Measurements from ENCODE around the gene TNNC2.
"Not testable (repeated sequence)": the region's sequence is repeated elsewhere in the genome, so short reads cannot be mapped to it uniquely, and the experiment has no call there.

TNNC2 gene

GRCh38 chr20:45827030-45827652, at the start of gene TNNC2:
Gene TNNC2, minus strand, starts transcription at chr20:45827312. Its CDS starts 64 bp downstream, at chr20:45827248.
- DNase-seq (ENCODE audit: low spot score): no peak

DNA sequence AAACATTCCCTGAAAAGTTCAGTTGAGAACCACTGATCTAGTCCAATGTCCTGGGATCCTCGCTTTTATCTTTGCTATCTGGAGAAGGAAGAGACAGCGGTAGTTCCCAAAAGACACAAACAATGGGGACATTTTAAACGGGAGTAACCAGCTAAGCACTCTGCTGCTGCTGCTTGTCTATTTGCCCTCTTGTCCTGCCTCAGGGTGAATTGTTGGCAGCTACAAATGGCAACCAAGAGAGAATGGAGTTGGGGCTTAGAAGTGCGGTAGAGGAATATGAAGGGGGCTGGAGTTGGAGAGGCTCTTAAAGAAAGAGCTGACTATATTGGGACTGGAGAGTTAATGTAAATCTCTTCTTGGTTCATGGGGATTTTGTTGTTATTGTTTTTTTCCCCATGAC, 47.5 kb upstream of the TNNC2 start:
- DNase-seq (ENCODE audit: low spot score): peak; percentile 54

GRCh38 chr20:45874104-45874481, 47.0 kb upstream of the TNNC2 start:
- not testable (repeated sequence) for DNase-seq (ENCODE audit: low spot score)

DNA sequence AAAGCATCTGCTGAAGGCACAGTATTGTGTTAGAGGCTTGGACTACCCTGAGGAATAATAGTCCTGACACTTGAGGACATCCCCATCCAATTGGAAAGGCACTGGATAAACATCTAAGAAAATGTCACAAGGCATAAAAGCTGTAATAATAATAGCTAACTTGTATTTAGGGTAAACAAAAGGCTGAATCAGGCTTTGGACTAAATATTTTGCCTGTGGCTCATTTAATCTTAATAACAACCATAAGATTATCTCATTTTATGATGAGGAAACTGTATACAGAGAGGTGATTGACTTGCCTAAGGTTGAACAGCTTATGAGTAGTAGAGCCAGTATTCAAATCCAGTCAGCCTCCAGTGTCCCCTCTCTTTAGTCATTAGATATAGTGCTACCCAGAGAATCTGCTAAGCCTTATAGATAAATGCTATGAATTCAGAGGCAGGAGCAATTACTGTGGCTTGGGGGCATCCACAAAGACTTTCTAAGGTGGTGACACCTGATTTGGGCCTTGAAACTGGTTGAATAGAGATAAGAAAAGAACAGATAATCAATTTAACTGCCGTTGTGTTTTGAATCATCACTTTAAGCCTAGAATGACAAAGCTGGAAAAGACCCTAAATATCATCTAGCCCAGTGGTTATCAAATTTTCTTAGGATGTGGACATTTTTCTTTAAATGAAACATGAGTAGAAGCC, 46.4 kb upstream of the TNNC2 start:
- DNase-seq (ENCODE audit: low spot score): no peak

GRCh38 chr20:45872626-45873025, 45.5 kb upstream of the TNNC2 start:
- no peak for DNase-seq (ENCODE audit: low spot score)

DNA sequence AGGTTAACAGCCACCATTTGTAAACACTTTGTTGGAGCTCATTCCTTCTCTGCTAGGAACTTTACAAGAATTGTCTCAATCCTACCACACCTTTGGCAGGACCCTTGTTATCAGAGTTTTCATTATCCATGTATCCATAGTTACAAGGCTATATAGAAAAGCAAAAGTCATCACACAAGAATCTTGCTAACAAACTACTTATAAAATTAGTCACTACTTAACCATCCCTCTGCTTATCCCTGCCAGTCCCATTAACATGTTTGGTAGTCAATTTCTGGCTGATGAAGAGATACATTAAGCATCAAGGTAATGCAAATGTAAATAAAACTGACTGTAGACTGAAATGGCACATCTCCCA, 40.7 kb upstream of the TNNC2 start:
- no peak for DNase-seq (ENCODE audit: low spot score)

- no peak for DNase-seq (ENCODE audit: low spot score)
These were observed 40.2 kb upstream of the TNNC2 start for GRCh38 chr20:45867136-45867818.

DNA sequence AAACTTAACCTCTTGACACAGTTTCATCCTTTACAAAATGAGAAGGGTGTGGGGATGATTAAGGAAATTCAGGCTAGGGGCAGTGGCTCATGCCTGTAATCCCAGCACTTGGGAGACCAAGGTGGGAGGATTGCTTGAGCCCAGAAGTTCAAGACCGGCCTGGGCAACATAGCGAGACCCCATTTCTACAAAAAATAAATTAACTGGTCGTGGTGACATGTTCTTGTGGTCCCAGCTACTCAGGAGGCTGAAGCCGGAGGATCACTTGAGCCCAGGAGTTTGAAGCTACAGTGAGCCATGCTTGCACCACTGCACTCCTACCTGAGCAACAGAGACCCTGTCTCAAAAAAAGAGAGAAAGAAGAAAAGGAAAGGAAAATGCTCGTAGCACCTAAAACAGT, 39.3 kb upstream of the TNNC2 start:
- DNase-seq (ENCODE audit: low spot score): no peak

DNA sequence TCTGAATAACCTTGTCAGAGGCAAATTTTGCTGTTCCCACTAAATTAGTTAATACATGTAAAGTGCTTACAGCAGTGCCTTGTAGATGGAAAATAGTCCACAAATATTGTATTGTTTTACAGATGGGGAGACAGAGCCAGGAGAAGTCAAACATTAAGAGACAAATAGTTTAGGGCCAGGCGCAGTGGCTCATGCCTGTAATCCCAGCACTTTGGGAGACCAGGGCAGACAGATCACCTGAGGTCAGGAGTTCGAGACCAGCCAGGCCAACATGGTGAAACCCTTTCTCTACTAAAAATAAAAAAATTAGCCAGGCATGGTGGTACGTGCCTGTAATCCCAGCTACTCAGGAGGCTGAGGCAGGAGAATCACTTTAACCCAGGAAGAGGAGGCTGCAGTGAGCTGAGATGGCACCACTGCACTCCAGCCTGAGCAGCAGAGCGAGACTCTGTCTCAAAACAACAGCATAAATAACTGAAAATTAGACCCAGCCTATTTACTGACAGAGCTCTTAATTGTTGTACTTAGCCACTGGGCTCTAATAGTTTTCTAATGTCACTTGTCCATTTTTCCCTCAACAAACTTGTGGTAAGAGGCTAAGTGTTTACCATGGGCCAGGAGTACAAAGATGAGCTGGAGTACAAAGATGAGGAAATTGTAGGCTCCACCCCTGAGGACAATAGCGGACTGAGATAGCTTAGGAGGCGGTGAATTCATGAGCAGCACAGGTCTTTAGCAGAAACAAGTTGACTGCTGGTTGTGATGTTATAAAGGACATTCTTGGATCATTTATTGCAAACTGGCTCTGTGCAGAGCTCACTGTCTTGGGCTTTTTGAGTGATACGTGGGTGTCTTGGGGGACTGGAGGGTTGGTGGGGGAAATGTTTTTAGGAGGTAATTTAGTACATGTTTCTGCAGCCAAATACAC, 36.7 kb upstream of the TNNC2 start:
- DNase-seq (ENCODE audit: low spot score): no peak

DNA sequence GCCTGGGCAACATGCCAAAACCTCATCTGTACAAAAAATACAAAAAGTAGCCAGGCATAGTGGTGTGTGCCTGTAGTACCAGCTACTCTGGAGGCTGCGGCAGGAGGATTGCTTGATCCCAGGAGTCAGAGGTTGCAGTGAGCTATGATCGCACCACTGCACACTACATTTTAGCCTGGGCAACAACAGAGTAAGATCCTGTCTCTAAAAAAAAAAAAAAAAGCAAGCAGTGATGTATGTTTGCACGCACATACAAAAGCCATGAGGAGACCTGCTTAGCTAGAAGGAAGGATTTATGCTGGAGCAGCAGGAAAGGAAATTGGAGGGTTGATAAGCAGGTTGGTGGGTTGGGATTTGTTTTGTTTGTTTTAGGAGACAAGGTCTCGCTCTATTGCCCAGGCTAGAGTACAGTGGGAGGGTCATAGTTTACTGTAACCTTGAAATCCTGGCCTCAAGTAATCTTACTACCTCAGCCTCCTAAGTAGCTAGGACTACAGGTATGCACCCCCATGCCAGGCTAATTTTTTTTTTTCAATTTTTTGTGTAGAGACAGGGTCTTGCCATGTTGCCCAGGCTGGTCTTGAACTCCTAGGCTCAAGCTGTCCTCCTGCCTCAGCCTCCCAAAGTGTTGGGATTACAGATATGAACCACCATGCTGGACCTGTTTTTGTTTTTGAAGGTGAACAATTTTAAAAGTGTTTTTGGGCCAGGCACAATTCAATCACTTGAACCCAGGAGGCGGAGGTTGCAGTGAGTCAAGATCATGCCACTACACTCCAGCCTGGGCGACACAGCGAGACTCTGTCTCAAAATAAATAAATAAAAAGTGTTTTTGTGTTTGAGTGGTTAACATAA, 34.3 kb upstream of the TNNC2 start:
- no peak for DNase-seq (ENCODE audit: low spot score)

DNA sequence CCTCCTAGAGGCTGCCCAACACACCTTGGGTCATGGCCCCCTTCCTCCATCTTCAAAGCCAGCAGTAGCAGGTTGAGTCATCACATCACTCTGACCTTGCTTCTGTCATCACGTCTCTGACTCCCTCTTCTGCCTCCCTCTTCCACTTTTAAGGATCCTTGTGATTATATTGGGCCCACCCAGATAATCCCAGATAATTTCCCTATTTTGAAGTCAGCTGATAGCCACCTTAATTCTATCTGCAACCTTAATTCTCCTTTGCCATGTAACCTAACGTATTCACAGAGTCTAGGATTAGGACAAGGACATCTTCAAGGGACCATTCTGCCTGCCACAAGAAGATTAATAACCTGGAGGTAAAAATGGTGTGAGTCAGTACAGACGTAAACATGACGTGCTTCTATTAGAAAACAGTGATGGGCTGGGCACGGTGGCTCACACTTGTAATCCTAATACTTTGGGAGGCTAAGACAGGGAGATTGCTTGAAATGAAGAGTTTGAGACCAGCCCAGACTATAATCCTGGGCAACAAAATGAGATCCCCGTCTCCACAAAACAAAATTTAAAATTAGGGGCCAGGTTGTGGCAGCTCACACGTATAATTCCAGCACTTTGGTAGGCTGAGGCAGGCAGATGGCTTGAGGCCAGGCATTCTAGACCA, 33.6 kb upstream of the TNNC2 start:
- no peak for DNase-seq (ENCODE audit: low spot score)

DNA sequence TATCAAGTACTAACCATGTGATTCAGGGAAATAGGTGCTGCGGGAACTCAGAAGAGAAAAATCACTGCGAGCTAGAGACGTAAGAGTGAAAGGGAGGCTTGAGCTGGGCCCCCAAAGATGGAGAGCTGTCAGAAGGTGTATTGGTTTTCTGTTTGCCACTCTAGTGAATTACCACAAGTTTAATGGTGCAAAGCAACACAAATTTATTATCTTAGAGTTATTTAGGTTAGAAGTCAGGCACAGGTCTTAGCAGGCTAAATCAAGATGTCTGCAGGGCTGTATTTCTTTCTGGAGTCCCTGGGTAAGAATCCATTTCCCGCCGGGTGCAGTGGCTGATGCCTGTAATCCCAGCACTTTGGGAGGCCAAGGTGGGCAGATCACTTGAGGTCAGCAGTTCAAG, 32.8 kb upstream of the TNNC2 start:
- no peak for DNase-seq (ENCODE audit: low spot score)

- peak; percentile 51 for DNase-seq (ENCODE audit: low spot score)
These were observed 30.7 kb upstream of the TNNC2 start for GRCh38 chr20:45857882-45858216.

GRCh38 chr20:45857114-45857881, 30.2 kb upstream of the TNNC2 start, which contains the start of the genes ACOT8 and ZSWIM3:
Gene ACOT8, minus strand, starts transcription at chr20:45857392. Its CDS starts 77 bp downstream, at chr20:45857315.
Gene ZSWIM3, plus strand, starts transcription at chr20:45857614. Its CDS starts 212 bp downstream, at chr20:45857826.
- peak; percentile 100 for DNase-seq (ENCODE audit: low spot score)

GRCh38 chr20:45853484-45853883, 26.4 kb upstream of the TNNC2 start:
- no peak for DNase-seq (ENCODE audit: low spot score)

DNA sequence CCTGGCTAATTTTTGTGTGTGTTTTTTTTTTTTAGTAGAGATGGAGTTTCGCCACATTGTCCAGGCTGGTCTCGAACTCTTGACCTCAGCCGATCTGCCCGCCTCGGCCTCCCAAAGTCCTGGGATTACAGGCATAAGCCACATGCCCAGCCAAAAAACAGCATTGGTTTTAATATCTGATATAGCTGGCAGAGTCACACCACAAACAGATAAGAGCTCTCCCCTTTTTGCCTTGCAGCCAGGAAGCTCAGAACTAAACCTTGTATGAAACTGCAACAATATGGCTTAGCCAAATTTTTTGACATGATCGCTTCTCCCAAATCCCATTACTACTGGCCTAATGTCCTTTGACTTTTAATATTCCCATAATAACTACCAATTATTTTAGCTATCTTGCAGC, 25.2 kb upstream of the TNNC2 start:
- no peak for DNase-seq (ENCODE audit: low spot score)

DNA sequence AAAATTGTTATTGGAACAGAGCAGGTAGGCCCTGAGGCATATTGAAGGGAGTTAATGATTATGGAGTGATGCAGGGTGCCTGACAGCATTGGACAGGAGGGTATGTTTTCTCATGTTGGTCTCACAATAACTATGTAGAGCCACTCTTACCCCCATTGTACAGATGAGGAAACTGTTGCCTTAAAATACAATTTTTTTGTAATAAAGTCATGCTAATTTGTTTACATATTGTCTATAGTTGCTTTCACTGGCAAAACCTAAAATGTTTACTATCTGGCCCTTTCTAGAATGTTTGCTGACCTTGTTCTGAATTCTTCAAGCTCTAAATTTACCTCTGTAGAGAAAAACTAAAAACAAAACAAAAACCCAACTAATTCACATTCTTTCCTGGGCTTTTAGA, 24.4 kb upstream of the TNNC2 start:
- DNase-seq (ENCODE audit: low spot score): no peak

- no peak for DNase-seq (ENCODE audit: low spot score)
These were observed 23.8 kb upstream of the TNNC2 start for GRCh38 chr20:45850926-45851325.

- DNase-seq (ENCODE audit: low spot score): no peak
These were observed 23.1 kb upstream of the TNNC2 start for GRCh38 chr20:45850238-45850637.

DNA sequence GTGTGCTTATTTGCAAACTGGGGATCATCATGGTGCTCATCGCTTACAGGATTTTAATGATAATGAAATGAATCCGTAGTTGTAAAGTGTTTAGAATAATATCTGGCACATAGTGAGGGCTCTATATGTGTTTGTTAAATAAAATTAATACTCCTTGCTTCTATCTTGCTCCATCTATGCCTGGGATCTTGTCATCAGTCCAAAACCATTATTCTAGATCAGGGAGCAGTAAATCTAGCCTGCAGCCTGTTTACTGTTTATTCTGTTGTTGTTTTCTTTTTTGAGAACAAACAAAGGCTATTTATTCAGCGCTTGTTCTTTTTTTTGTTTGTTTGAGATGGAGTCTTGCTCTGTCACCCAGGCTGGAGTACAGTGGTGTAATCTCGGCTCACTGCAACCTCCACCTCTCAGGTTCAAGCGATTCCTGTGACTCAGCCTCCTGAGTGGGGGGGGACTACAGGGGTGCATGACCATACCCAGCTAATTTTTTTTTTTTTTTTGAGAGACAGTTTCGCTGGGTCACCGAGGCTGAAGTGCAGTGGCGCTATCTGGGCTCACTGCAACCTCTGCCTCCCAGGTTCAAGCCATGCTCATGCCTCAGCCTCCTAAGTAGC, 22.0 kb upstream of the TNNC2 start:
- no peak for DNase-seq (ENCODE audit: low spot score)

Data from COLO829 (cell line).